ENCODE results near the gene PRRT2.
"Not testable (repeated sequence)": the region's sequence is repeated elsewhere in the genome, so short reads cannot be mapped to it uniquely, and the experiment has no call there.

The PRRT2 gene

DNA sequence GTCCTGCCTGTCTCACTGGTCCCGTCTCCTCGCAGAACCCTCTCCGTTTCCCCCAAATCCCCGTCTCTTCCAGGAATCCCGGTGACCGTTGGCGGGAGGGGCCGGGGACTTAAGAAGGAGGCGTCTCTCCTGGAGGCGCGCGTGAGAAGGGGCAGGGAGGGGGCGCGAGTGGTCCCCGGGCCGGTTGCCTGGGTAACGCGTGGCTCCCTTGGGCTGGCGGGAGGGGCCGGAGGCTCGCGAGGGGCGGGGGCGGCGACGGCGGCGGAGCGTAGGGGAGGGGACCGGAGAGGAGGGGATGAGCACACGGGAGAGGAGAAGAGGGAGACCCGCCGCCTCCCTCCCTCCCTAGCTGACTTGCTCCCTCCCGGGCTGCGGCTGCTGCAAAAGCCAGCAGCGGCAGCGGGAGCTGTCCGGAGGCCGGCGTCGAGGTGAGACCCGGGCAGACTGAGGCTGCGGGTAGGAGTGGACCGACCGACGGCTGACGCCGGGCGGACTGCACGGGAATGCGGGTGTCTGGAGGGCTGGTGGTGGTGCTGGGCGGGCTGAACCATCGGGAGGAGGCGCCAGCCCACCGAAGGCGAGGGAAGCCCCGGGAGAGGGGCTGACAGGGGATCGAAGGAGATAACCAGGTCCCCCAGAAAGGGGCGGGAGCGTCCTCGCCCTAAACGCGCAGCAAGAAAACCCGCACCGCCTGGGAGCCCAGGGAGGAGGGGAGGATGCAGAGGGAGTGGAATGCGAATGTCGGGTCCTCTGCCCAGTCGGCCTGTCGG lies at the start of gene PRRT2:
PRRT2 (plus strand) TSS at position 298 of the 770 bp plus-strand sequence. CDS start 862 bp downstream, outside the sequence.
- no peak for DNase-seq (ENCODE audit: low read depth)

GRCh38 chr16:29763326-29763725 lies 48.7 kb upstream of the PRRT2 start:
- no peak for DNase-seq (ENCODE audit: low read depth)

DNA sequence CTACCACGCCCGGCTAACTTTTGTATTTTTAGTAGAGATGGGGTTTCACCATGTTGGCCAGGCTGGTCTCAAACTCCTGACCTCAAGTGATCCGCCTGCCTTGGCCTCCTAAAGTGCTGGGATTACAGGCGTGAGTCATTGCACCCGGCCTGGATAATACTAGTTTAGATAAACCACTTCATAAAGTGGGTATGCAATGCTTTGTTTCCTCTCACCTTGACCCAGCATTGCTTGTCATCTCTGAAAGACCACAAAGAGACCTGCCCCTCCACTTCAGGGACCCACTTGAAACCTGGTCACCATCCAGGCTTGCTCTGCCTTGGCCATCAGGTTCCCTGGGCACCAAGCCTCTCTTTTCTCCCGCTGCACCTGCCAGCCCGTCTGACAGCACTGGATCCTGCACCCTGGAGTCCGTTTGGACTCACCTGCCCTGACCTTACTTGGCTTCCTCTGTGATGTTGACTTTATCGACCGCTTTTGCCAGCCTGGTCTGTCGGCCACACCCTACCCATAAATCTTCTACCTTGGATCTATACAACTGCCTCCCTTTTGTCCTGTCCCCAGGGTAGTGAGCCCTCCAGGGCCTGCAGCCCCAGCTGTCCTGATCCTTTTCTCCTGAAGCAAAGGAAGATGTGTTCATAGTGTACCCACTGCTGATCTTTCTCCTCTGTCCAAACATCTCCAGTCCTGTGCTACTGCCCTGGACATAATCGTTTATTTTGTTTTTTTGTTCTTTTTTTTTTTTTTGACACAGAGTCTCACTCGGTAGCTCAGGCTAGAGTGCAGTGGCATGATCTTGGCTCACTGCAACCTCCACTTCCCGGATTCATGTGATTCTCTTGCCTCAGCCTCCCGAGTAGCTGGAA lies 46.6 kb upstream of the PRRT2 start:
- no peak for DNase-seq (ENCODE audit: low read depth)

- no peak for DNase-seq (ENCODE audit: low read depth)
These were observed 45.4 kb upstream of the PRRT2 start for GRCh38 chr16:29766571-29766970.

DNA sequence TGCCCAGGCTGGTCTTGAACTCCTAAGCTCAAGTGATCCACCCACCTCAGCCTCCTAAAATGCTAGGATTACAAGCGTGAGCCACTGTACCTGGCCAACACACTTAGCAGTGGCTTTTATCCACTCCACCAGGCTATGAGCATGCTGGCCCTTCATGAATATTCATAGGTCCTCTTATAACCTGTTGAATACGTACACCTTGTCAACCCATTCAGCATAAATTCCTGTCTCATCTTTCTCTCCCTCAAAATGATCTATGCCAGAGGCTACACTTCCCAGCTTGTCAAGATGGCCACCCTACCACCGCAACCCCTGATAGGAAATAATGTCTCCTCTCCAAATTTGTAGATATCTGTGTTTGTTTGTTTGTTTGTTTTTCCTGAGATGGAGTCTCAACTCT lies 44.9 kb upstream of the PRRT2 start:
- no peak for DNase-seq (ENCODE audit: low read depth)

GRCh38 chr16:29769507-29769906 lies 42.5 kb upstream of the PRRT2 start:
- no peak for DNase-seq (ENCODE audit: low read depth)

GRCh38 chr16:29770250-29770929 lies 41.6 kb upstream of the PRRT2 start:
- no peak for DNase-seq (ENCODE audit: low read depth)

DNA sequence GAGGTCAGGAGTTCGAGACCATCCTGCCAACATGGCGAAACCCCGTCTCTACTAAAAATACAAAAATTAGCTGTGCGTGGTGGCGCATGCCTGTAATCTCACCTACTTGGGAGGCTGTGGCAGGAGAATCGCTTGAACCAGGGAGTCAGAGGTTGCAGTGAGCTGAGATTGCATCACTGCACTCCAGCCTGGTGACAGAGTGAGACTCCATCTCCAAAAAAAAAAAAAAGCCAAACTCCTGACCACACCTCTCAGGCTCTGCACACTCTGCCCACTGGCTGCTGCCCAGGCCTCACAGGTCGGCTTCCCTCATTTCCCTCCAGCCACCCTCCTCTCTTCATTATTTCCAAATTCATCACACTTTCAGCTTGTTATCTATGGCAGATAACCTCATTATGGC lies 39.7 kb upstream of the PRRT2 start:
- not testable (repeated sequence) for DNase-seq (ENCODE audit: low read depth)

DNA sequence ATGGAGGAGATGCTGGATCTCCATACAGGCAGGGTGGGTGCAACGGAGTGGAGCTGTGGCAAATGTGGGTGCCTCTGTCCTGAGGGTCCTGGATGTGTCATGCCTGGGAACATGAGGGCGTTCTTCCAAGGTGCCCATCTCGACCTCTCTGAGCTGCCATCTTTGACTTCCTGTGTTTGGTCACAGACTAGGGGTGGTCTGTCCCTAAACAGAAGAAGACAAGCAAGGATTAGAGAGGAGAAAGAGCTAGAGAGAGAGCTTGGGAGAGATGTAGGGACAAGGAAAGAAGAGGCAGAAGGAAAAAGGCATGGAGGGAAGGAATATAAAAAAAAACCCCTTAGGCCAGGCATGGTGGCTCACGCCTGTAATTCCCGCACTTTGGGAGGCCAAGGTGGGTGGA lies 37.3 kb upstream of the PRRT2 start:
- no peak for DNase-seq (ENCODE audit: low read depth)

GRCh38 chr16:29775742-29776408 lies 36.1 kb upstream of the PRRT2 start:
- DNase-seq (ENCODE audit: low read depth) = no peak

DNA sequence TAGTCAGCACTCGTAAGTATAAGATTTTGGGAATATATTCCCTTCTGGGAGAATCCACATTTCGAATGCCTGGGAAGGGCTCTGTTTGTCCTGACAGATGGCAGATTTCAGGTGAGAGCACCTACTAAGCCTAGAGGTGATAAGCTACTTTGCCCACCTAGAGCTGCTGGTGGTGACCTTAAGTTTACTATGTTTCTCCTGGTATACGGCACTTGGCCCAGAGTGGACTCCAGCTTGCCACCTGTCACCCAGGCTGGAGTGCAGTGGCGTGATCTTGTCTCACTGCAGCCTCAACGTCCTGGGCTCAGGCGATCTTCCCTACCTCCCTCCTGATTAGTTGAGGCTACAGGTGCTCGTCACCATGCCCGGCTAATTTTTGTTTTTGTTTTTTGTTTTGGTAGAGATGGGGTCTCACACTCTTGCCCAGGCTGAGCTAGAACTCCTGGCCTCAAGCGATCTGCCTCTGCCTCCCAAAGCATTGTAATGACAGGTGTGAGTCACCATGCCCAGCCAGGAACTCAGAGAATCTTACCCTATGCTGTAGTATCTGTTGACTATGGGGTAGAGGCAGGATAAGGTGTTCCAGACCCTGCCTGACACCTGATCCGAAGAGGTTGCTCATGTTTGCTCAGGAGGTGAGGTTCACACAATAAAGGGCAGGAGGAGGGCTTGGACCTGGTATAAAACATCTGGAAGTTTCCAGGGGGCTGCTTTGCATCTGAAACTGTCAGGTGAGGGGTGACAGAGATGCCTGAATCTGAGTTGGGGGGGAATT lies 34.2 kb upstream of the PRRT2 start, which contains the start of gene ZG16:
ZG16 (plus strand) TSS at position 681 of the 775 bp plus-strand sequence. CDS start 1,011 bp downstream, outside the sequence.
- no peak for DNase-seq (ENCODE audit: low read depth)

DNA sequence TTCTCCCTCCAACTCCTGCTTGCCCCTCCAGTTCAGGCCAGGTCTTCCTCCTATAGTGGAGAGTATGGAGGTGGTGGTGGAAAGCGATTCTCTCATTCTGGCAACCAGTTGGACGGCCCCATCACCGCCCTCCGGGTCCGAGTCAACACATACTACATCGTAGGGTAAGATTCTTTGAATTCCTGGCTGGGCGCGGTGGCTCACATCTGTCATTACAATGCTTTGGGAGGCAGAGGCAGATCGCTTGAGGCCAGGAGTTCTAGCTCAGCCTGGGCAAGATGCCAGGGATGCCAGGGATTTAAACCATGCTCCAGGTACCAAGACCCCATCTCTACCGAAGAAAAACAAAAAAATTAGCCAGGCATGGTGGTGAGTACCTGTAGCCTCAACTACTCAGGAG lies 32.5 kb upstream of the PRRT2 start:
- DNase-seq (ENCODE audit: low read depth) = no peak

DNA sequence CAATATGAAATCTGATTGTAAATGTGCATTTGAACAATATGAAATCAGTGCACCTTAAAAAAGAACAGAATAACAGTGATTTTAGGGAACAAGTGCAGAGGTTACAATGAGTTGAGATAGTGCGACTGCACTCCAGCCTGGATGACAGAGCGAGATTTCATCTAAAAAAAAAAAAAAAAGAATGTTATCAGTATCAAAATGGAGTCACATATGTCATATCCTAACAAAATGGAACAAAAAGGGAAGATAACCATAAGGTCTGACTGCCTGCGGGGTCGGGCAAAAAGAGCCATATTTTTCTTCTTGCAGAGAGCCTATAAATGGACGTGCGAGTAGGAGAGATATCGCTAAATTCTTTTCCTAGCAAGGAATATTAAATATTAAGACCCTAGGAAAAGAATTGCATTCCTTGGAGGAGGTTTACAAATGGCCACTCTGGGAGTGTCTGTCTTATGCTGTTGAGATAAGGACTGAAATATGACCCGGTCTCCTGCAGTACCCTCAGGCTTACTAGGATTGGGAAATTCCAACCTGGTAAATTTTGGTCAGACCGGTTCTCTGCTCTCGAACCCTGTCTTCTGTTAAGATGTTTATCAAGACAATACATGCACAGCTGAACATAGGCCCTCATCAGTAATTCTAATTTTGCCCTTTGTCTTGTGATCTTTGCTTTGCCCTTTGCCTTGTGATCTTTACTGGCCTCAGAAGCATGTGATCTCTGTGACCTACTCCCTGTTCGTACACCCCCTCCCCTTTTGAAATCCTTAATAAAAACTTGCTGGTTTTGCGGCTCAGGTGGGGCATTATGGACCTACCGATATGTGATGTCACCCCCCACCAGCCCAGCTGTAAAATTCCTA lies 28.7 kb upstream of the PRRT2 start:
- not testable (repeated sequence) for DNase-seq (ENCODE audit: low read depth)

DNA sequence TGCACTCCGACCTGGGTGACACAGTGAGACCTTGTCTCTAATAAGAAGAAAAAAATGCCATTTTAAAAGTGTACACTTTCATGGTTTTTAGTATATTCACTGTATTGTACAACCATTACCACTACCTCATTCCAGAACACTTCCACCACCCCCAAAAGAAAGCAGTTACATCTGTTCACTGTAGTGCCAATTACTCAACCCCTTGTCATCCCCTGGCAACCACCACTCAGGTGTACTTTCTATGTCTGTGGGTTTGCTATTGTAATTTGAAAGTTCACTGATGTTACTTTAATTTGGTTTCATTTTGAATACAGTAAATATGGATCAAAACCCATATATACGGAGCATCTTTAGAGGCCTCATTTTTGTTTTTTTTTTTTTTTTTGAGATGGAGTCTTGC lies 27.8 kb upstream of the PRRT2 start:
- no peak for DNase-seq (ENCODE audit: low read depth)

GRCh38 chr16:29784901-29785500 lies 27.0 kb upstream of the PRRT2 start:
- no peak for DNase-seq (ENCODE audit: low read depth)

DNA sequence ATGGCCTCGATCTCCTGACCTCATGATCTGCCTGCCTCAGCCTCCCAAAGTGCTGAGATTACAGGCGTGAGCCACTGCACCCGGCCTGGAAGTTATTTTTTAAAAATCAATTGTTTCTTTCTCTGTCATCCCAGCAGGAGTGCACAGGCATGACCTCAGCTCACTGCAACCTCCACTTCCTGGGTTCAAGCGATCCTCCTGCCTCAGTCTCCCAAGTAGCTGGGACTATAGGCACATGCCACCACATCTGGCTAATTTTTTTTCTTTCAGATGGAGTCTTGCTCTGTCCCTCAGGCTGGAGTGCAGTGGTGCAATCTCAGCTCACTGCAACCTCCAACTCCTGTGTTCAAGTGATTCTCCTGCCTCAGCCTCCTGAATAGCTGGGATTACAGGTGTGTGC lies 24.8 kb upstream of the PRRT2 start:
- DNase-seq (ENCODE audit: low read depth) = not testable (repeated sequence)

DNA sequence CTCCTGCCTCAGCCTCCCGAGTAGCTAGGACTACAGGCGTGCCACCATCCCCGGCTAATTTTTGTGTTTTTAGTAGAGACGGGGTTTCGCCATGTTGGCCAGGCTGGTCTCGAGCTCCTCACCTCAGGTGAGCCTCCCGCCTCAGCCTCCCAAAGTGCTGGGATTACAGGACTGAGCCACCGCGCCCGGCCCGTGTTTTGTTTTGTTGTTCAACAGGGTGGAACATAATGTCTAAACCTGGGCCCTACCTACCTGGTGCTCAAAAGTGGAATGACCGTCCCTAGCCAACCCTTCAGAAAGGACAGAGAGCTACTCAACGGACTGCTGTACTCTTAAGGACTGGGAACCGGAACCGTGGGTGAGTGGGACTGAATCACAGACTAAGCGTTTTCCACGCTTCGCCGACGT lies 22.2 kb upstream of the PRRT2 start:
- DNase-seq (ENCODE audit: low read depth) = no peak

DNA sequence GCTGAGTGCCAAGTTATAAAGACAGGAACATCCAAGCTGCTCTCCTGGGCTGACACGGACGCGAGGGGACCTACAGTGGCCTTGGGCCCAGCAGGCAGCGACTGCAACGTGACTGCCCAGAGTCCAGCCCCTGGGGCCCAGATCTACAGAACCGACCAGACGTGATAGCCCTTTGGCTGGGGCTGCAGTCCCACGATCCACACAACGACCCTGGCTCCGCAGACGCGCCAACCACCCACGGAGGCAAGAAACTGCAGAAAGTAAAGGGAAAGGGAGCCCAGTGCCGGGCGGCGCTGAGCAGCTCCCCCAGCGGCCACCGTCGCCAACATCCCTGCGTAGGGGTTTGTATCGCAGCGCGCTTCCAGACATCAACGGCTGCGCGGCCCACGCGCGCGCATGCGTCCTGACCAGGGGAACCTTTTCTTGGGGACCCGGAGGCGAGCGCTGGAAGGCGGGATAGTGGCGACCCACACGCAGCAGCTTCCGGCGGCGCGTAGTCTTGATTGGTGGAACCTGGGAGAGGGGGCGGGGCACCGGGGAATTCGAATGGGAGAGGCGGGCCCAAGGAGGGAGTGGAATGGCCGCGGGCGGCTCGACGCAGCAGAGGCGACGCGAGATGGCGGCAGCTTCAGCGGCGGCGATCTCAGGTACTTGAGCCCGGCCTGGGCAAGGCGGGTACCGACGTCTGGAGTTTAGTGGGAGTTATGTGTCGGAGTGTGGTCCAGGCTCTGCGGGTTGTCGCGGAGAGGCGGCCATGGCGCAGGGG lies 21.6 kb upstream of the PRRT2 start, which contains the start of gene KIF22:
KIF22 (plus strand) TSS at position 569 of the 766 bp plus-strand sequence; CDS start at position 578, 9 bp downstream.
- peak; percentile 96 for DNase-seq (ENCODE audit: low read depth)

Measured in HS-27A (cell line).